ENCODE results near the gene SOX15. TPM values are rescaled to one million over a fixed set of nuclear protein-coding genes. Genes with fewer than 3 reads are reported as not detected.
"Not testable (repeated sequence)": the region's sequence is repeated elsewhere in the genome, so short reads cannot be mapped to it uniquely, and the experiment has no call there.

The SOX15 gene
- total and polyA plus RNA-seq, 2 experiments from 2014 or later: 0.13 to 0.89 TPM

- peaks cover 19% of the 10 kb centered on the region for H3K4me1 ChIP-seq (ENCODE audit: insufficient read depth)
- no peak within 1 kb of the TSS for H3K4me2 ChIP-seq
- WGBS (ENCODE audit: low lambda C conversion rate, missing lambda C conversion rate): 62% methylated on average over 13 of the region's 13 CpGs
- no peak for TF ChIP-seq EZH2phosphoT487 (IDR thresholded peaks at IDR 0.05; ENCODE audit: low read depth, severe bottlenecking, unreplicated experiment)
- TF ChIP-seq, protein P1, sequence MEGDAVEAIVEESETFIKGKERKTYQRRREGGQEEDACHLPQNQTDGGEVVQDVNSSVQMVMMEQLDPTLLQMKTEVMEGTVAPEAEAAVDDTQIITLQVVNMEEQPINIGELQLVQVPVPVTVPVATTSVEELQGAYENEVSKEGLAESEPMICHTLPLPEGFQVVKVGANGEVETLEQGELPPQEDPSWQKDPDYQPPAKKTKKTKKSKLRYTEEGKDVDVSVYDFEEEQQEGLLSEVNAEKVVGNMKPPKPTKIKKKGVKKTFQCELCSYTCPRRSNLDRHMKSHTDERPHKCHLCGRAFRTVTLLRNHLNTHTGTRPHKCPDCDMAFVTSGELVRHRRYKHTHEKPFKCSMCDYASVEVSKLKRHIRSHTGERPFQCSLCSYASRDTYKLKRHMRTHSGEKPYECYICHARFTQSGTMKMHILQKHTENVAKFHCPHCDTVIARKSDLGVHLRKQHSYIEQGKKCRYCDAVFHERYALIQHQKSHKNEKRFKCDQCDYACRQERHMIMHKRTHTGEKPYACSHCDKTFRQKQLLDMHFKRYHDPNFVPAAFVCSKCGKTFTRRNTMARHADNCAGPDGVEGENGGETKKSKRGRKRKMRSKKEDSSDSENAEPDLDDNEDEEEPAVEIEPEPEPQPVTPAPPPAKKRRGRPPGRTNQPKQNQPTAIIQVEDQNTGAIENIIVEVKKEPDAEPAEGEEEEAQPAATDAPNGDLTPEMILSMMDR (IDR thresholded peaks at IDR 0.05; ENCODE audit: poor library complexity): no peak
- TF ChIP-seq EZH2 (IDR thresholded peaks at IDR 0.05; ENCODE audit: borderline replicate concordance): no peak
- H2AFZ ChIP-seq: no peak within 1 kb of the TSS
- DNase-seq (ENCODE audit: low spot score): peak; percentile 50
- H3K4me3 ChIP-seq: no peak within 1 kb of the TSS
- H3K36me3 ChIP-seq (replicated peaks; ENCODE audit: insufficient read depth, low read depth): no peaks in the 10 kb centered on the region
- H3K9me3 ChIP-seq (ENCODE audit: low read depth): no peaks in the 10 kb centered on the region
- peak within 1 kb of the TSS; percentile 46 for H3K27ac ChIP-seq
- H3K79me2 ChIP-seq: peaks cover 22% of the 10 kb centered on the region
- H3K9me2 ChIP-seq (replicated peaks; ENCODE audit: insufficient read depth): no peaks in the 10 kb centered on the region
- H4K20me1 ChIP-seq (ENCODE audit: insufficient read depth, poor library complexity, severe bottlenecking): no peaks in the 10 kb centered on the region
- H3K27me3 ChIP-seq: no peaks in the 10 kb centered on the region
Measured at GRCh38 chr17:7629939-7630571, 40.2 kb upstream of the SOX15 start, which contains the start of gene SHBG. Gene SHBG (plus strand): TSS chr17:7630135. CDS start chr17:7630173, 38 bp downstream.

DNA sequence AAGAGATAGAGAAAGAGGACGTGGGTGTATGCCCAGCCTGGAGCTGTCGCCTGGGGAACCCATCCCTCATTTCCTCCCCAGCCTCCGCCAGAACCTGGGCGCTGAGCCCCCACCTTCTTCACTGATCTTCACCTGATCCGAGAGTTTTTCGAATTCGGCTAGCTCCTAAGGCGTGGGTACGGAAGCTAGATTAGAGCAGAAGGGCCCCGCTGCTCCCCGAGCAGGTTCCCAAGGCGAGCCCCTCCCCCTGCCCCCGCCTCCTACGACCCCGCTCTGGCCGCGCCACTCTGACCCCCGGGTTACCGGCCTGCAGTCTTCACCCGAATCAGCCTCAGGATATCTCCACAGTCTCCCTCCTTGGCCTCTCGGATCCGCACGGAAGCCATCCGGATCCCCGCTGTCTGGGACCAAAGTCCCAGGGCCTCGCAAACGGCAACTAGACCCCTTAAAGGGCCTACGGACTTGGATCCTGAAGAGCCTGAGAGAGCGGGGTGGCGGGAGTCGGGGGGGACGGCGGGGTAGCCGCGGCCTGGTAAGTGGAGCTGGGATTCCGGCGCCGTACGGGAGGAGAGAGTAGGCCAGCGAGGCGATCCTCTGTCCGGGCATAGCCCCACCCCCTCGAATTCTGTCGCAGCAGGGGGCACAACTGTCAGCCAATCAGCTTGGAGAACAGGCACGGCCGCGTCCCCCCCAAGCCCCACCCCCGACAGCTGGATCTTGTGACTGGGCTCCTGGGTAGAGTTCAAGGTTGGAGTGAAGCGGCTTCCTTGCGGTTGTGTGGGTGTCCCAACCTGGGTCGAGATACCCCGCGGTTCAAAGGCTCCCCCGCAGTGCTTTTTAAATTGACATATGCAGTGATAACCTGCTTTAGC lies 37.6 kb upstream of the SOX15 start, which contains the start of gene SAT2:
TSS of gene SAT2 (minus strand) at position 572 of the 872 bp plus-strand sequence. CDS start at position 386, 186 bp downstream.
- Histone ChIP-seq H3K4me1 (ENCODE audit: insufficient read depth) (peaks cover 19% of the 10 kb centered on the region), H2AFZ (peak within 1 kb of the TSS; percentile 70)

DNA sequence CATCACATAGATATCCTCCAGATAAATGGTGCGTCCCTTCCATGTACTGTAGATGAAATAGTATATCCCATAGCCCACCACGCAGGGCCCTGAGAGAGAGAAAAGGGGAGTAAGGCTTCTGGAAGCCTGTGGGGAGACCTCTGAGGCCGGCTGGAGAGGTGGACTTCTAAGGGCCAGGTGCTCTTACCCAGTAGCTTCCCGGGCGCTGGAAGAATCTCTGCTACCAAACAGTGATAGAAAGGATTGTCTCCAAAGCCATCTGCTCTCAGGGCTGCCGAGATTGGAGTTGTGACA lies 37.0 kb upstream of the SOX15 start:
- peaks cover 24% of the 10 kb centered on the region for H3K79me2 ChIP-seq
- H3K27ac ChIP-seq: peak overlapping the region; percentile 99
- no peaks in the 10 kb centered on the region for H3K36me3 ChIP-seq (replicated peaks; ENCODE audit: insufficient read depth, low read depth)
- peak overlapping the region; percentile 70 for H2AFZ ChIP-seq
- H3K4me3 ChIP-seq: peak overlapping the region; percentile 71
- TF ChIP-seq EZH2 (IDR thresholded peaks at IDR 0.05; ENCODE audit: borderline replicate concordance) (no peak), EZH2phosphoT487 (IDR thresholded peaks at IDR 0.05; ENCODE audit: low read depth, severe bottlenecking, unreplicated experiment) (no peak)
- TF ChIP-seq, protein P1 (IDR thresholded peaks at IDR 0.05; ENCODE audit: poor library complexity): no peak
- 11% methylated on average over 6 of the region's 6 CpGs for WGBS (ENCODE audit: low lambda C conversion rate, missing lambda C conversion rate)
- peak overlapping the region; percentile 96 for H3K4me2 ChIP-seq
- H3K9me3 ChIP-seq (ENCODE audit: low read depth): no peaks in the 10 kb centered on the region
- H3K27me3 ChIP-seq: no peaks in the 10 kb centered on the region
- H3K9me2 ChIP-seq (replicated peaks; ENCODE audit: insufficient read depth): no peaks in the 10 kb centered on the region
- no peak for DNase-seq (ENCODE audit: low spot score)
- peaks cover 19% of the 10 kb centered on the region for H3K4me1 ChIP-seq (ENCODE audit: insufficient read depth)
- H4K20me1 ChIP-seq (ENCODE audit: insufficient read depth, poor library complexity, severe bottlenecking): no peaks in the 10 kb centered on the region

More for the DNA sequence above, 37.6 kb upstream of the SOX15 start, which contains the start of gene SAT2:
- H3K27me3 ChIP-seq: no peaks in the 10 kb centered on the region
- peak within 1 kb of the TSS; percentile 99 for H3K27ac ChIP-seq
- H3K79me2 ChIP-seq: peaks cover 24% of the 10 kb centered on the region
- no peaks in the 10 kb centered on the region for H4K20me1 ChIP-seq (ENCODE audit: insufficient read depth, poor library complexity, severe bottlenecking)
- peak; percentile 96 for DNase-seq (ENCODE audit: low spot score)
- no peak for TF ChIP-seq EZH2phosphoT487 (IDR thresholded peaks at IDR 0.05; ENCODE audit: low read depth, severe bottlenecking, unreplicated experiment)
- 2% methylated on average over 35 of the region's 54 CpGs for WGBS (ENCODE audit: low lambda C conversion rate, missing lambda C conversion rate)
- H3K36me3 ChIP-seq (replicated peaks; ENCODE audit: insufficient read depth, low read depth): no peaks in the 10 kb centered on the region
- peak within 1 kb of the TSS; percentile 71 for H3K4me3 ChIP-seq
- no peaks in the 10 kb centered on the region for H3K9me2 ChIP-seq (replicated peaks; ENCODE audit: insufficient read depth)
- H3K4me2 ChIP-seq: peak within 1 kb of the TSS; percentile 96
- no peaks in the 10 kb centered on the region for H3K9me3 ChIP-seq (ENCODE audit: low read depth)

DNA sequence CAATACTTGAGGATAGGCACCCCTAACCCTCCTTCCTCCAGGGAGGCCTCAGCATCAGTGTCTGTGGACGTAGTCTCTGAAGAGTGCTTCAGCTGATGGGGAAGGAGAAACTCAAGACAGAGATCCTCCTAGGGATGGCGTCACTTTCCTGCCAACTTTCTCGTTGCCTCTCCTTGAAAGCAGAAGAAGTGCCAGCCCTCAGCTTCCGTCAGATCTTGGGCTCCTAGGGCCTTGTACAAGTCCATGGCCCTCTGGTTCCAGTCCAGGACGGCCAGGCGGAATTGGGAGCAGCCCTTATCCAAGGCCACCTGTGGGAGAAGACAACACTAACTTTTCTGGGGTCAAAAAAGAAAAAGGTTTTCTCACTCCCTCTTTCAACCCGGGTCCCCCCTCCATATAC lies 36.4 kb upstream of the SOX15 start:
- Histone ChIP-seq H3K9me2 (replicated peaks; ENCODE audit: insufficient read depth) (no peaks in the 10 kb centered on the region), H3K4me3 (peak overlapping the region; percentile 71), H4K20me1 (ENCODE audit: insufficient read depth, poor library complexity, severe bottlenecking) (no peaks in the 10 kb centered on the region), H3K36me3 (replicated peaks; ENCODE audit: insufficient read depth, low read depth) (no peaks in the 10 kb centered on the region), H3K79me2 (peaks cover 24% of the 10 kb centered on the region), H3K9me3 (ENCODE audit: low read depth) (no peaks in the 10 kb centered on the region), H3K4me1 (ENCODE audit: insufficient read depth) (peaks cover 19% of the 10 kb centered on the region), H2AFZ (no peak overlapping the region), H3K27ac (peak overlapping the region; percentile 99), H3K27me3 (no peaks in the 10 kb centered on the region), H3K4me2 (peak overlapping the region; percentile 96)
- TF ChIP-seq, protein P1 (IDR thresholded peaks at IDR 0.05; ENCODE audit: poor library complexity): no peak
- TF ChIP-seq EZH2phosphoT487 (IDR thresholded peaks at IDR 0.05; ENCODE audit: low read depth, severe bottlenecking, unreplicated experiment) (no peak), EZH2 (IDR thresholded peaks at IDR 0.05; ENCODE audit: borderline replicate concordance) (no peak)
- no peak for DNase-seq (ENCODE audit: low spot score)
- WGBS (ENCODE audit: low lambda C conversion rate, missing lambda C conversion rate): 95% methylated on average over 7 of the region's 7 CpGs

GRCh38 chr17:7625749-7626148 lies 35.9 kb upstream of the SOX15 start:
- Histone ChIP-seq H3K4me1 (ENCODE audit: insufficient read depth) (peaks cover 19% of the 10 kb centered on the region), H3K79me2 (peaks cover 24% of the 10 kb centered on the region), H3K4me2 (peak overlapping the region; percentile 96), H3K27ac (peak overlapping the region; percentile 99)
- DNase-seq (ENCODE audit: low spot score); H2AFZ ChIP-seq; H3K36me3 ChIP-seq (replicated peaks; ENCODE audit: insufficient read depth, low read depth); H4K20me1 ChIP-seq (ENCODE audit: insufficient read depth, poor library complexity, severe bottlenecking); H3K9me2 ChIP-seq (replicated peaks; ENCODE audit: insufficient read depth); H3K4me3 ChIP-seq; H3K27me3 ChIP-seq; H3K9me3 ChIP-seq (ENCODE audit: low read depth): not testable (repeated sequence)
- 97% methylated on average over 16 of the region's 16 CpGs for WGBS (ENCODE audit: low lambda C conversion rate, missing lambda C conversion rate)

Measured in hepatocyte (in vitro differentiated cells).